Right ventricle myocardium superior (tissue), 1 donor: ENCODE measurements around the gene RAP1GDS1. TPM values are rescaled to one million over a fixed set of nuclear protein-coding genes. Genes with fewer than 3 reads are reported as not detected.
A peak's percentile ranks its signal among the peaks of the same experiment; 100 is the strongest.
"Not testable (repeated sequence)": the region's sequence is repeated elsewhere in the genome, so short reads cannot be mapped to it uniquely, and the experiment has no call there.

ENCODE experiments used
- ATAC-seq: fragments of 200-7000 bp; cut with Tn5 transposase; one replicate; pipeline ENCODE4 v1.9.1; 2020; ENCODE audit warnings: mild to moderate bottlenecking; ENCODE audit not compliant: poor library complexity
- DNase-seq: peaks from one replicate; pipeline ENCODE4 v3.0.0-alpha.2; 2020
- intact Hi-C: fragments of 100-400 bp; cut with DNase I; formaldehyde crosslinking; loops from one replicate; pipeline ENCODE4 v1.11.2; 2022
- total RNA-seq: library from RNA; stranded (reverse); fragmentation: NEBNext Ultra II Directional; extraction: Animal tissue kit (Norgen Biotek cat#: 25700); gene quantifications from one replicate; pipeline ENCODE4 v1.2.1, GENCODE V29; 2021
- donor health status: DM: no; HTN: yes; CAD: no; lungs with severe emphysema.

RAP1GDS1 gene
- total RNA-seq, 1 donor from 2014 or later = 10.5 TPM

DNA sequence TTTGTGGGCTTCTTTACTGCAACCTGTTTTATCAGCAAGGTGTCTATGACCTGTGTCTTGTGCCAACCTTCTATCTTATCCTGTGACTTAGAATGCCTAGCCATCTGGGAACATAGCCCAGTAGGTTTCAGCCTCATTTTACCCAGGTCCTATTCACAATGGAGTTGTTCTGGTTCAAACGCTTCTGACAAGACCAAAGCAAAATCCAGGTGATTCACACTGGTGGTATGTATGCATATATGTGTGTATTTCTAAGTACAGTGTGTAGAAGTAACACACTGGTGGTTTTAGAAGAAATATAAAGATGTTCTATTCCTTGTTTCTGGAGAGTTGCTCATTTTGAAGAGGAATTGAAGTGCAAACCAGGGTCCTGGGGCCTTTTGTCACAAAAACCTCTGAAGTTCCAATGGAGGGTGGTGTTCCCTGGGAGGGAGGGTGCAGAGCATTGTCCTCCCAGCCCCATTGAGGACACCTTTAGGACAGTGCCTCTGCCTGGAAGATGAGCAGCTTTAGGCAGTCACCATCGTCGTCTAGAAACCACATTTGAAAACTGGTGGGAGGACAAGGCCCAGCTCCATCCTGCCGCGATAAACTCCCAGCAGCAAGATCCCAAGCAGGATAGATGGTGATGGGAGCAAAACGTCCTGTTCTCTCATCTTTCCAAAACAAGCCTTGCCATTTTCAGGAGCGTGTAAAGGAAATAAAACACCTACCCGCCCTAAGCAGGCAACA lies 205.8 kb downstream of the RAP1GDS1 start:
- ATAC-seq (no peak), DNase-seq (no peak)
- intact Hi-C loops = loop anchor here (10.0 kb wide), 1 partner anchor 998 kb away; no protein-coding TSS in a partner anchor

DNA sequence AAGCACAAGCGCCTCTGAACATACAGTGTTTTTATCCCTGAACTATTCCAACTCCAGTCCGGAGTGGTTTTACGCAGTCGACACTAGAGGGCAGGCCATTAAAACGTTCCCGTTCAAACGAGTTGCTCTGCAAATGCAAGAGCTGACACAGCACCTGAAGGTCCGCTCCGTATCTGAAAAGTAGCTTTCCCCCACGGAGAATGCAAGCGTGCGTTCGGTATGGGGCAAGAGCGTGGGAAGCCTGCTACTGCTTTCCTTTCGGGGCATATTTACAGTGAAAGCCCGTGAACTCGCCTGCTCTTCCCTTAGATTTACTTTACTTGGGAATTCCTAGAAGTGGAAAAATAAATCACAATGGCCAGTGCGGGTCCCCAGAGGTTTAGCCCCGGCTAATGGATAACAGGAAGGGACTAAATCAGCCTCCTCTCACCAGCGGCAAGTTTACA lies 206.5 kb downstream of the RAP1GDS1 start:
- DNase-seq (peak; percentile 59), ATAC-seq (peak; percentile 97)
- intact Hi-C loops = loop anchor here (10.0 kb wide), 1 partner anchor 997 kb away; no protein-coding TSS in a partner anchor

DNA sequence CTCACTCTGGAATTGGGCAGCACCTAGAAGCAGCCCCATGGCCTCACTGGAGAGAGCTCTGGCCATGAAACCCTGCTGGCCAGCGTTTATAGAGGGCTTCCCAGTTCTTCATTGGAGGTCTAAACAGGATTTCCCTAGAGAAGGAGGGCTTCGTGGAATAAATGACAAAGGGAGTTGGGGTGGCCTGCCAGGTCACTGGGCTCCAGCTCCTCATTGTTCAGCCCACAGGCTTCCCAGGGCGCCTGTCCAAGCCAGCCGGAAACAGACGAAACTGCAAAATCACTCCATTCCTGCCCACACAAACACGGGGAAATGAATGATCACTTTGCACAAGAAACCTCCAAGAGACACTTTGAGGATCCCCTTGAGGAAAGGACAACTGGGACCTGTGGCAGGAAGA lies 207.5 kb downstream of the RAP1GDS1 start:
- peak; percentile 54 for DNase-seq
- intact Hi-C loops = loop anchor here (10.0 kb wide), 1 partner anchor 996 kb away; no protein-coding TSS in a partner anchor
- ATAC-seq = peak; percentile 29

DNA sequence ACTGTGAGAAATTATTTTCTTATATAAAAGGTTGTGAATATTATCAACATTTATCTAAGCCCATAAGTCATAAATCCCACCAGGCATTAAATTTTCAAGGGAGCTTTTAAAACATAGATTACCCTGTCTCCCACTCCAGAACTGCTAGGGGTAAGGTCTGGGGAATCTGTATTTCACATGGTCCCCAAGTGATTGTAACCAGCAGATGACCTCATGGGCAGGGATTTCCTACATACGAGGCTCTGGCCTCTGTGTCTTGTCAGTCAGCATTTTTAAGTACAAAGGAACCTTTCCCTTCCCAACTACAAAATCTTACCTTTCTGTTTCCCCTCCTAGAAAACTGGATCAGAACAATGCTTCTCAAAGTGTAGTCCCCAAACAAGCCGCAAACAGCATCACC lies 208.6 kb downstream of the RAP1GDS1 start:
- DNase-seq (no peak), ATAC-seq (no peak)
- intact Hi-C loops = loop anchor here (10.0 kb wide), 1 partner anchor 995 kb away; no protein-coding TSS in a partner anchor

DNA sequence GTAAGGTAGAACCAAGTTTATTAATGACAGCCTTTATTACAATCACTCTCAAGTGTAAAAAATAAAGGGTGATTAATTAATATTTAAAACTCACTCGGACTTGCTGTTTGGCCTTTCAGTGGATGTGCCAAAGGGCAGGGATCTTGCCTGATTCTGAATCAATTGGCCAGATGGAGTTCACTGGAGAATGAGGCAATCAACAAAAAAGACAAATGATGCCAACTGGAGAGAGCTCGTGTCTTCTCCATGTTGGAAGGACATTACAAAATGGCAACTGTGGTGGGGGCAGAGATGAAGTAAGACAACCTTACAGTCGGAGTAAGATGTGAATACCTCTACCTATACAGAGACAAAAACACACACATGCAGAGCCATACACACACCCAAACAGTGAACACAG lies 209.2 kb downstream of the RAP1GDS1 start:
- ATAC-seq = no peak
- DNase-seq = no peak
- intact Hi-C loops = no loop called here

DNA sequence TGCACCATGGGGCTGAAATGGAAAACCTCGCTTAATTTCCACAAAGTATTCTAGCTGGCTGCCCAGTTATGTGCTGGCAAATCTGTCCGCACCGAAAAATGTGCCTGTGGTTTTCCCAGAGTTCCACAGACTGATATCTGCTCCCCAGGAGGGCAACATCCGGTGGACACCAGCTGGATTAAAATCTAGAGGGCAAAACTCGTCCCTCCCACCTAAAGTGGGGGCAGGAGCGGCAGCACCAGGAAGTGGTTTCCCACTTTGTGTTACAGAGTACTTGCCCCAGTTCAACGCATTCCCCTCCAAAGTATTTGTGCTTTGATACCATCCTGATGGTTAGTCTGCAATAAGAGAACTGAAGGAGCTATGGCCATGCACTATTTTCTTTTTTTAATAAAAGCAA lies 209.6 kb downstream of the RAP1GDS1 start:
- ATAC-seq = no peak
- intact Hi-C loops = no loop called here
- DNase-seq = no peak

DNA sequence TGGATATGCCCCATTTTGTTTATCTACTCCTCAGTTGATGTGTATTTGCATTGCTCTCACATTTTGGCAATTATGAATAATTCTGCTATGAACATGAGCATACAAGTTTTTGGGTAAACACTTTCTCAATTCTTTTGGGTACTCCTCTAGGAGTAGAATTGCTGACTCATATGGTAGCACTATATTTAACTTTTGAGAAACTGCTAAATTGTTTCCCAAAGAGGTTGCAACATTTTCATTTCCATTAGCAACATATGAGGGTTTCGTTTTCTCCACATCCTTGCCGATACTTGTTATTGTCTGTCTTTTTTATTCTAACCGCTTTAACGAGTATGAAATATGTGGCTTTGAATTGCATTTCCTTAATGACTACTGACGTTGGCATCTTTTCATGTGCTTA lies 211.9 kb downstream of the RAP1GDS1 start:
- intact Hi-C loops = no loop called here
- no peak for ATAC-seq
- DNase-seq = no peak

DNA sequence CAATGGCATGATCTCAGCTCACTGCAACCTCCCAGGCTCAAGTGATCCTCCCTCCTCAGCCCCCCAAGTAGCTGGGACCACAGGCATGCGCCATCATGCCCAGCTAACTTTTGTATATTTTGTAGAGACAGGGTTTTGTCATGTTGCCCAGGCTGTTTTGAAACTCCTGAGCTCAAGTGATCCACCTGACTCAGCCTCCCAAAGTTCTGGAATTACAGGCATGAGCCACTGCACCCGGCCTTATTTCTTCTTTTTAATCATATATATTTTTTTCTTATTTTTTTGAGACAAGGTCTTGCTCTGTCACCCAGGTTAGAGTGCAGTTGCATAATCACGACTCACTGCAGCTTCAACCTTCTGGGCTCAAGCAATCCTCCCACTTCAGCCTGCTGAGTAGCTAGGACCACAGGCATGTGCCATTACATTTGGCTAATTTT lies 213.2 kb downstream of the RAP1GDS1 start:
- intact Hi-C loops = no loop called here
- no peak for DNase-seq
- ATAC-seq = no peak

DNA sequence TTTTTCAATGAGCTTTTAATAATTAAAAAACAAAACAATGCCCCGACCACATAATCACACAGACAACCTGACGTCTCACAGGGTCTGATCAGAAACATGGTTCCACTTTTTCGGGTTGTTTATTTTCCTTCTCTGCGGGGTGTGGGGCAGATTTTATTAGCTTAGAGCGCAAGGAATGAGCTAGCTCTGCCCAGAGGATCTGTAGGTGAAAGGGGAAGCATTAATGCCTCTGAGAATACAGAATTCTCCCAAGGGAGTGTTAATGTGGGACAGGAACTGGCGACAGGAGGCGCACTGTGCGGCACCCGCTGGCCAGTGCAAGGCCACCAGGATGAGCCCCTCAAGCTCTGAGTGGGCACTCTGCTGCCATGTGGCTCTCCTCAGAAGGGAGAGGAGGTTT lies 215.7 kb downstream of the RAP1GDS1 start:
- DNase-seq (no peak), ATAC-seq (no peak)
- intact Hi-C loops = no loop called here

DNA sequence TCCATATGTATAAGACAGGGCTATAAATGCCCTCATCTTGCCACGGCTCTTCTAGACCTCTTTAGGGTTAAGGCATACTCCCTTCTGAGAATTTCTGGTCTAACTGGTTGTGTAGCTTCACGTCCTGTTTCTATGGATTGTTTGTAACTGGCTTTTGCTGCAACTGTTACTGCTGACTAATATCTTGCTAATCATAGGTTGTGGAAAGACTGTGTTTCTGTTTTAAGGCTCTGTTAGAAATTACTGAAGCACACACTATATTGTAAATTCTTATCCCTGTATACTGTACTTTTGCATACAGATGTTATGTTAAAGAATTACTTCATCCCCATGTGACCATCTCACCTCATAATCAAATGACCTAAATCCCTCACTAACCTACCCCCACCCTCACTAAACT lies 218.4 kb downstream of the RAP1GDS1 start:
- intact Hi-C loops, DNase-seq, ATAC-seq: not testable (repeated sequence)

DNA sequence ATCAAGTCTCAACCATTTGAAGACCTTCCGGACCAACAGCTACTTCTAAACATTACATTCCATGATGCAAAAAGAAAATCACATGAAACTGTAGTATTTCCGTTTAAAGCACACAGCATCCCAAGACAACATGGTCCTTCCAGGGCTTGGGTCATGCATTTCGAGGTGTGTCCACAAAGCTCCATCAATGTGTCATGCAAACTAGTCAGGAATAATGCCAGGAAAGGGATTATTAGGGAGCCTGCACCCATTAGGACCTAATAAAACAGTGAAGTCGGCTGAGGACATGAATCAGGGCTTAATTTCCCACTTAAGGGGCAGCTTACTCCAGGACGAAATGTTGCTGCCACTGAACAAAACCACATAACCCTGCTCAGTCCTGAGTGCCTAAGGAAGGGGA lies 219.4 kb downstream of the RAP1GDS1 start:
- no peak for ATAC-seq
- no peak for DNase-seq
- intact Hi-C loops = no loop called here

DNA sequence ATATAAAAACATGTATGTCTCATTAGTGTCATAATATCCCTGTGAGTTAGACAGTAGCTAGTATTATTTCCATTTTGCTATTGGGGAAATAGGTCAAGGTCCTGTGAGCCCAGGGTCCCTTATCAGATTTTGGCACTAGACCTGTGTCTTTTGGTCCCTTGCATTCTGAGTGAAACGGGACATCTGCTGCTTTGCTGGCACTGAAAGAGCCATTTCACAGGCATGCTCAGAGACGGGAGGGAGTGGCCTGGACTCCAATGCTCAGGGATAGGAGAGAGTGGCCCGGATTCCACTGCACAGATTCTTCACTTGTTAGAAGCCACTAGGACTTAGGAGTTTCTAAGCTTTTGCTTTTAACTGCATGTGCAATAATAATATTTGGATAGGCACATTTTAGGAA lies 220.0 kb downstream of the RAP1GDS1 start:
- no peak for DNase-seq
- intact Hi-C loops = no loop called here
- peak; percentile 65 for ATAC-seq

DNA sequence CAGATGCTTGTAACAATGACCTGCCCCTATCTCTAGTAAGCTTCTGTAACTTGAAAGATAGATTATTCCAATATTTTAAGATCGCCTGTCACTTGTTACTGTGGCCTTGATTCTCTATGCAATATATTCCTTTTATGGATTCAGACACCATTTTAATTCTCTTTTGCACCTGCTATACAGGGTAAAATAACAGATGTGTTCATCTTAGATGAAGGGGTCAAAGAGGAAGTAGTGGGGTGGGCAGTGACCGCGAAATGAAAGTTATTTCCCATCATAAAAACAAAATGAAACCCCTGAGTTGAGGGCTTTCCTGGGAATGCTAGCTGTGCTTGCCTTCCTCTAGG lies 221.3 kb downstream of the RAP1GDS1 start:
- ATAC-seq = no peak
- intact Hi-C loops = no loop called here
- no peak for DNase-seq

DNA sequence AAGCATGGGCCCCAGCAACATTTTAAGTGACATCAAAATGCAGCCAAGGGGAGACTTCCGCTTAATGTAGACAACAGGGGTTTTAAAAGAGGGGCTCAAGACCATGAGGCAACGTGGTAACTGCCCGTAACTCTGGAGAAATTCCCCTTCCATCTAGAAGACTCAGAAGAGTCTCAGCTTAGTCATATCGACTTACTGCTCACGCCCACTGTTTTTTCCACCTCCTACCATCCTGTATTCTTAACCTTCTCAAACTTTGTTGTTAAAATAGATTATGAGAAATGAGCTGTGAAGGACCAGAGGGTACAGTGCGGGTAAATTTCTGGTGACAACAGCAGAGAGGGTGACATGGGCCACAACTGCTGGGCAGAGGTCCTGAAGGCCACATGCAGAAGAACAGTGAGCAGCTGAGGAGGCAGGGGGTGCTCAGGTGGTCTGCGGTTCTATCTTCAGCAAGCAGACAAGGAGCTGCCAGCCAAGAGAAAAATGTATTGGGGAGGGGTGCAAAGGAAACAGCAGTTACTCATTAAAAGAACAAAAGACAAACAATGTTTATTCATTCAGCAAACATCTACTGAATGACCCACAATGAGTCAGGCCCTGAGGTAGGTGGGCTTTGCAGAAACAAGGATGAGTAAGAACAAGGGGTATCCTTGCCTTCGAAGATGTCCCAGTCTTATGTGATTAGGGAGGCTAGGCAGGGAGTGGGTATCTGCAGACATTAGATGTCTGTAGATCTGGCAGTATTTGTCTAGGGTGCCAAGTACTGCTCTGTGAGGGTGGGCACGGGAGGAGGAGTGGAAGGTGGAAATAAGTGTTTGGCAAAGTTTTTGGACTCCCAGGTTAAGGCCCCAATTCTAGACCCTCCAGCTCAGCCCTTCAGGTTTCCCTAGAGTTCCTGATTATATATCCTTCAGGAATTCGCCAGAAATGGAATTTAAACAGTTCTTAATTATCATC lies 221.9 kb downstream of the RAP1GDS1 start:
- intact Hi-C loops = no loop called here
- ATAC-seq (no peak), DNase-seq (no peak)

DNA sequence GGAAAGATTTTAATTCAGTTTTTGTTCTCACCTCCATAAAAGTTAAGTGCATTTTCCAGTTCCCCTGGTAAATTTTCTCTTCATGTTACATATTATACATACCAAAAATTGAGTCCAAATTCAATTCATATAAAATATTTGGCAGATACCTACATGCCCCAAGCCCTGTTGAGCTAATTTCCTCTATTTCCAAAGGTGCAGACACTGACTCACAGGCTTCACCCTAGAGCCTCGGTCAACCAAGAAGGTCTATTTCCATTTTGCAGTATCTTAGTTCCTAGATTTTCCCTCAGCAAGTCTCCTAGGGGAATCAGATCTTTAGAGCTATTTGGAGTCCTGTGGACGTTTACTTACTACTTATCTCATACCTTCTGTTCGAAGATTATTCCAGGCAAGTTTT lies 222.8 kb downstream of the RAP1GDS1 start:
- no peak for ATAC-seq
- no peak for DNase-seq

DNA sequence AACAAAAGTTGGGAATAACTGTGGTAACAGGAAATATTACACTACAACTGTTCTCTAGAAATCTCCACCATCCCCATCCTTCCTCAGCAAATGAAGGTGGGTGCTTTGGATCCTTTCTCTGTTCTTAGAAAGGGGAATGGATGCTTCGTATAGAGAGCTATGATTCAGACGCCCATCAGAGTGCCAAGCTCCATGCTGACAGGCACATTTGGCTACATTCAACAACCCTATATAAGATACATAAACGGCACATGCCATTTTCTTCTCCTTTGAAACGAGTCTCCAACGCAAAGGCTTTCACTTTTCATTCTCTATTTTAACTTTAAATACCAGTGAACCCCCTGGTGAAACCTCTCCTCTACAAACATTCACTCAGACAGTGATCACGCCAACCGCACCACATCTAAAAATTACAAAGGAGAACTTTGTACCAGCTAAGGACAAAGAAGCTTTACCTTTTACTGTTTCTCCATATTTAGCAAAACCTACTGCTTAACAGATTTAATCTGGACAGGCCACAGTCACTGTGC lies 224.7 kb downstream of the RAP1GDS1 start:
- no peak for ATAC-seq
- DNase-seq = no peak
- intact Hi-C loops = no loop called here

More for the DNA sequence above, 222.8 kb downstream of the RAP1GDS1 start:
- intact Hi-C loops = no loop called here

DNA sequence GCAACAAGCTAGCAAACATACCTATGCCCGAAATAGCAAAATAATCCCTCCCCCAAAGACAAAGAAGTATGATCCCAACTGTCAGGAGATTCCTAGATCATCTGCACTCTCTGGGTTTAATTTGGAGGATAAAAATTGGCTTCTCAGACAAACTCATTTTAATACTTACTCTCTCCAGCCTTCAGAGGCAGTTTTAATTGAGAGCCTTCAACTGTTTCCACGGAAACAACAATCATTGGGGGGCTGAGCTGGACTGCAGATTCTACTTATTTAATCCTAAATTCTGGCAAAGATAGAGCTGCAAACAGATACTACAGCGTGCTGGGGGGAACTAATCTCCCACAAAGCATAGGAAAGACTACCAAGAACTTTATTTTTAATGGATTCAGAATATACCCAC lies 229.1 kb downstream of the RAP1GDS1 start:
- no peak for ATAC-seq
- intact Hi-C loops = no loop called here
- no peak for DNase-seq

DNA sequence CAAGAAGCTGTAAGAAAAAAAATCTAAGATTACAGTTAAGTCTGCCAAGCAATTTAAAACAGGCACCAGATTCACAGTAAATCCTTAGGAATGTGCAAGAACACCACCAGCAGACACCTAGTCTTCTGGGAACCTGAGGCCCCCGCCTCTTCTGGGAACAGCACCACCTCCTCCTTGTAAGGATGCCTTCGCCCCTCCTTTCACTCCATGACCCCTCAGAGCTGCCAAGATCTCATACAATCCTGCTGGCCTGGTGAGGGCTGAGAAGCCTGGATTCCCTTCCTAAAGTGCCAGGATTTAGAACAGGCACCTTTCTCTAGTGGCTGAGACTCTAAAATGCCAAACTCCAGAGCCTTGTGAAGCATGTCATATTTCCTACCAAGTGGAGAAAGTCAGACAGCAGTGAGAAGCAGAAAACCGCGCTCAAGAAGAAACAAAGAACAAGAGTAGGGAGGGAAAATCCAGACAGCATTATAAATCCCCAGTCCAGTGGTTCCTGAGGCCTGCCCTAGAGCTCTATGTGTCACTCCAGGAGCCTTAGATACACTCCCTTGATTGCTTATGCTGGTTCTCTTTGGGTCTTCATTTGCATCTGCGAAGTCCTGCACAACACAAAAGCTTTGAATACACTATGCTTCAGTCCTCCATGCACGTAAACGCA lies 230.8 kb downstream of the RAP1GDS1 start:
- intact Hi-C loops = no loop called here
- ATAC-seq = no peak
- DNase-seq = no peak

DNA sequence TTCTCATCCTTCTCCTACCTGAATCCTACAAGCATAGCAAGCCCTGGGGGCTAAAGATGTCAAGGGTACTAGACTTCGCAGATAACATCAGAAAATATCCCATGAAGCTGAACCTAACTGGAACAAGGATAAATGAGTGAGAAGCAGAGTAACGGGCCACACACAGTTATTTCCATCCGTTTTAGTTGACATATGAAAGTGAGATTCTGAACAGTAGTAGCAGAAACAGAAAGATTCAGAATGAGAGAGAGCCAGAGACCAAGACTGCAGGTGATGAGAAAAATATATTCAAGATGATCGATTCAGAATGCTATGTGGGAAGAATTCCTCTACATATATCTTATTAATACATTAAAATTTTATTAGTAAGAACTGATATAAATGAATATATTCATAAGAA lies 232.1 kb downstream of the RAP1GDS1 start:
- ATAC-seq (no peak), DNase-seq (no peak)
- intact Hi-C loops = no loop called here
